Motor neuron (in vitro differentiated cells): ENCODE results near the gene DUXB. TPM values are rescaled to one million over a fixed set of nuclear protein-coding genes. Genes with fewer than 3 reads are reported as not detected.

Source experiments
- ATAC-seq, 8 experiments: fragments of 200-7000 bp; cut with Tn5 transposase; replicated peaks in 6 of 8; 2 replicates each; pipeline ENCODE4 v1.8.0; 2021; ENCODE audit warnings: mild to moderate bottlenecking in 8 of 8, moderate library complexity in 8 of 8
- H3K27ac ChIP-seq, 2 donors: fragments of 250-450 bp; sonication (Bioruptor Pico); 2 replicates each; pipeline ENCODE4 v1.9.0; 2021; ENCODE audit warnings: antibody characterized with exemption in 2 of 2, mild to moderate bottlenecking in 2 of 2, moderate library complexity in 1 of 2
- H3K4me1 ChIP-seq, 2 donors: fragments of 250-450 bp; sonication (Bioruptor Pico); replicated peaks in 1 of 2; 2 replicates each; pipeline ENCODE4 v1.6.1; 2021; ENCODE audit warnings: antibody characterized with exemption in 2 of 2, mild to moderate bottlenecking in 2 of 2, moderate library complexity in 1 of 2
- H3K4me3 ChIP-seq, 5 donors: fragments of 250-450 bp; sonication (Bioruptor Pico); 2 replicates each; pipeline ENCODE4 v1.9.0; 2021; ENCODE audit warnings: antibody characterized with exemption in 5 of 5, mild to moderate bottlenecking in 5 of 5, moderate library complexity in 4 of 5
- WGBS, 10 experiments: fragments of 450-650 bp; shearing (Covaris generic); methylation state at CpG; one replicate each; pipeline ENCODE4 v1.0.0; 2022; 5-methylcytosine and 5-hydroxymethylcytosine counted together
- in situ Hi-C, 9 experiments: fragments of 400-800 bp; cut with MboI; loops; one replicate each; pipeline ENCODE4 v1.15.0; 2021; ENCODE audit warnings: low sequenced_read_pairs in 9 of 9, low pct_unique_long_range_greater_than_20kb in 2 of 9; ENCODE audit not compliant: unreplicated experiment in 9 of 9
- total RNA-seq, 8 experiments: library from RNA; unstranded; fragments of 300-600 nt; gene quantifications; 2 replicates each; pipeline versions ENCODE4 v1.2.3 to v1.2.4, GENCODE V29; 2022

The DUXB gene, protein sequence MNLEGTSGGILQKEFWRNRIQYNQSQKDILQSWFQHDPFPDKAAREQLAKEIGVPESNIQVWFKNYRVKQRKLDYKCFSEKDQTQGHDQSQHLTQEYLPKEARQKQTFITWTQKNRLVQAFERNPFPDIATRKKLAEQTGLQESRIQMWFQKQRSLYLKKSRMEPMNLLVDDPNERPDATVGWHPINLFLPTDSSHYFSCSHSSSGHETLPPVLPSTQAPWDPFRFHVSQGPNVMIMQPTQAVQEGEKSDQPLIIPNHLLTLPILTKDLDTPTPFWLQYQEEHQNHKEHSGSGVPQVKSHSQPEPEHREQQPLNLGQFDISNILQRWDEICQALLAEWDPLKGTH
- total RNA-seq: under 1 TPM in 2 of 8 experiments, not detected in 6; 0.31 to 0.42 TPM

DNA sequence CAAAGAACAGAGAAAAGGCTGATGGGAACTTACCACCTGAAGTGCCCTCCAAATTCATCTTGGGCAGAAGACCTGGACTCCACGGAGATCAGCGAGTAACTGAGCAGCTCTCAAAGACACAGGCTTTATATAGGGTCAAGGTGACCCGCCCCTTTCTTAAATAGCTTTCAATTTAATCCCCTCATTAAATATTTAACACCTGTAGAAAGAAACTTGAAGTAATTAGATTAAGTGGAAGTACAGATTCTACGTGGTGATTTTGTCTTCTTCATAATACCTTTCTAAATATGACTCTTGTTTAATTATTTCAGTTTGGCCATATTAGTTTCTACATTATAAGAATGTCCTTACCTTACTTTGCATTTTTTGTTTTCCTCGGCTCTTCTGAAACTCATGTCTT is at the start of gene DUXB:
Gene DUXB, minus strand, starts transcription at position 101 of the 400 bp plus-strand sequence. Its CDS starts 43 bp downstream, at position 58.
- Histone ChIP-seq H3K4me1 (no peaks in the 10 kb centered on the region), H3K27ac (no peak within 1 kb of the TSS), H3K4me3 (no peak within 1 kb of the TSS)
- in situ Hi-C loops: no loop called here
- 58 to 92% (median 83%) methylated on average over 1 to 5 of the region's 5 CpGs for WGBS, 10 experiments
- ATAC-seq: no peak

DNA sequence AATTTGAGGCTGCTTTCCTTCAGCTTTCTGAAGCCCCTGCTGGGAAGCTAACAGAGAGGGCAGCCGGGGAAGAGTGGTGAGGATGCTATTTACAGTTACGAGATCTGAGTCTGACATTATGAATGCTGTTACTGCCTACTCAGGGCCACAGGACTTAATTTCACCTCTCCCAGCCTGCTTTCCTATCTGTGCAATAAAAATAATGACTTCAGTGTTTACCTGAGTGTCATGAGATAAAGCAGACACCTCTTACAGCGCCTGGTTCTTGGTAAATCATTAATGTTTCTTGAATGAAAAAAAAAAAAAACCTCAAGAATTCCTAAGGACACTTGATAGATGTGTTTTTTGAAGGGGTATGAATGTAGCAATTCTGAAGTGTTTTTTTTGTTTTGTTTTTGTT is 49.3 kb upstream of the DUXB start:
- Histone ChIP-seq H3K27ac (no peak overlapping the region), H3K4me3 (no peak overlapping the region), H3K4me1 (no peaks in the 10 kb centered on the region)
- in situ Hi-C loops: loop anchor here in 5 of 9 experiments (25.0 kb wide), 5 partner anchors 88 to 538 kb away; partner anchors contain the start of genes CHST6 (in 1 of the 5), CTRB1 (in 1 of the 5), CTRB2 (in 1 of the 5) and TMEM170A (in 1 of the 5)
- WGBS, 10 experiments: 6 to 67% (median 54%) methylated on average over 1 to 3 of the region's 3 CpGs; no CpG with 5 or more reads in 2 of the 10 experiments
- no peak for ATAC-seq

DNA sequence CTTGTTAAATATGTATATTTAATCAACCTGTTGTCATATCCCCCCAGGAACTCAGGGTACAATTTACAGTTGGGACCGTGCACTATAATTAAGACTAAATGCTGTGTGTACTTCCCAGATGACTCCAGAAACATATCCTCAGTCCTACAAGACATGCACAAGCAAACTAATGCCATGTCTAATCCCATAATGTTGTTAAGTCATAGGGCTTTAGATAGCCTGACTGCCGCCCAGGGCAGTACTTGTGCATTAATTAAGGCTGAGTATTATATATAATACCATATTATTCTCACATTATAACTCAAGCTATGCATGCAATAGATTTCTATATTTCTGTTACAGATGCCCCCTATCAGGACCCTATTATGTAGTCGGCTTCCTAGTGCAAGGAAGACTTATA is 45.1 kb upstream of the DUXB start:
- ATAC-seq: peak in 1 of 8 experiments; percentile 52
- Histone ChIP-seq H3K4me1 (no peaks in the 10 kb centered on the region), H3K27ac (no peak overlapping the region), H3K4me3 (no peak overlapping the region)
- 19 to 86% (median 60%) methylated on average over 1 to 3 of the region's 3 CpGs; no CpG with 5 or more reads in 1 of the 10 experiments for WGBS, 10 experiments
- in situ Hi-C loops: no loop called here

DNA sequence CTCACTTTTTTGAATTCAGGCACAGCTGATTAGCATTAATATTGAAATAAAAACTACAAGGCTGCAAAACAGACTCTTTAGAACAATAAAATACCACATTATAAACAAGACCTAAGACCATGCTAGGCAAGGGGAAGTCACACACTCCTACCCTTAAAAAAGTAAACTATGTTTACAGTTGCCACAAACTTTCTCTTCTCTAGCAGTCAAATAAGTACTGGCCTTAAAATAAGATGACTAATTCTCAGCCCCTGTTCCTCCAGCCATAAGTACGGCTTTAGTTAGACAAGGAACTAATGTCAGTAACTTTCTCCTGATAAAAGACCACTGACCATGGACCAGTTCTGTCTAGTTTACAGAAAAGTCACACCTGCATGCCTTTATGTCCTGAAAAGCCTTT is 44.6 kb upstream of the DUXB start:
- no peak overlapping the region for H3K27ac ChIP-seq
- no peaks in the 10 kb centered on the region for H3K4me1 ChIP-seq
- WGBS, 10 experiments: 60 to 100% (median 90%) methylated on average over 1 of the region's 1 CpG; no CpG with 5 or more reads in 2 of the 10 experiments
- H3K4me3 ChIP-seq: no peak overlapping the region
- in situ Hi-C loops: no loop called here
- ATAC-seq: no peak

DNA sequence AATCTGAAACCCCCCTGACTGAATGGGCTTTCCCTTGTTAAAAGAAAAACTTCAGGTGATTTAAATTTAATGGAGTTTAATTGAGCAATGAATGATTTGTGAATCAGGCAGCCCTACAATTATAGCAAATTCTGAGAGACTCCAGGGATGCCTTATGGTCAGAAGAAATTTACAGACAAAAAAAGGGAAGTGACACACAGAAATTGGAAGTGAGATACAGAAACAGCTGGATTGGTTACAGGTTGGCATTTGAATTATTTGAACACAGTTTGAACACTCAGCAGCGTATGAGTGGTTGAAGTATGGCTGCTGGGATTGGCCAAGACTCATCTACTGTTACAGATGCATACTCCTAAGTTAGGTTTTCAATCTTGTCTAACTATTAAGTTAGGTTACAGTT is 44.0 kb upstream of the DUXB start:
- ATAC-seq: no peak
- in situ Hi-C loops: no loop called here
- Histone ChIP-seq H3K4me3 (no peak overlapping the region), H3K4me1 (no peaks in the 10 kb centered on the region), H3K27ac (no peak overlapping the region)
- 0 to 100% (median 70%) methylated on average over 1 of the region's 1 CpG; no CpG with 5 or more reads in 4 of the 10 experiments for WGBS, 10 experiments

DNA sequence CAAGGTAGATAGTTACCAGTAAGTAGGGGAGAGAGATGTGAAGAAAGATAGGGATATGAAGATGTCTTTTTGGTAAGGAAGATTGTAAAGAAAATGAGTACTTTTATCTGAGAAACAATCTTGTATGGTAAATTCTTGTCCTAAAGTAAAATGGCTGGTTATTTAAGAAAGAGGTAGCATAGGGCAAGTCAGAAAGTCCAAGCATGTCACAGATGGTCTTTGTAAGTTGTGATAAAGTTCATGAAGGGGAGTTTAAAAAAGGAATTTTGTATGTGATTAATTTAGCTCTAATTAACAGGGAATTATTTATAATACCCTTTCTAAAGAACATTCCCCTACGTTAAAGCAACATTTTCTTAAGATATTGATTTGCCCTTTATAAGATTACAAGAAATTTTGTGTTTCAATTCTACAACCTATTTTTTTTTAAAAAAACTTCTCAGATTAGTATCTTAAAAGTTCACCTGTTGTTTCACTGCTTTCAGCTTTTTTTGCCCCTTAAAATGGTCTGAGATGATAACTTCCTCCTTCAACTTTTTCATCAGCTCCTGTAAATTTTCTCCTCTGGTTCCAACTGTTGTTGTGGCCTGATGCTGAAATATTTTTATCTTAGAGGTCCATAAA is 41.3 kb upstream of the DUXB start:
- 0 to 17% (median 6%) methylated on average over 1 of the region's 1 CpG; no CpG with 5 or more reads in 1 of the 10 experiments for WGBS, 10 experiments
- no peaks in the 10 kb centered on the region for H3K4me1 ChIP-seq
- ATAC-seq: no peak
- no peak overlapping the region for H3K27ac ChIP-seq
- in situ Hi-C loops: no loop called here
- no peak overlapping the region for H3K4me3 ChIP-seq

DNA sequence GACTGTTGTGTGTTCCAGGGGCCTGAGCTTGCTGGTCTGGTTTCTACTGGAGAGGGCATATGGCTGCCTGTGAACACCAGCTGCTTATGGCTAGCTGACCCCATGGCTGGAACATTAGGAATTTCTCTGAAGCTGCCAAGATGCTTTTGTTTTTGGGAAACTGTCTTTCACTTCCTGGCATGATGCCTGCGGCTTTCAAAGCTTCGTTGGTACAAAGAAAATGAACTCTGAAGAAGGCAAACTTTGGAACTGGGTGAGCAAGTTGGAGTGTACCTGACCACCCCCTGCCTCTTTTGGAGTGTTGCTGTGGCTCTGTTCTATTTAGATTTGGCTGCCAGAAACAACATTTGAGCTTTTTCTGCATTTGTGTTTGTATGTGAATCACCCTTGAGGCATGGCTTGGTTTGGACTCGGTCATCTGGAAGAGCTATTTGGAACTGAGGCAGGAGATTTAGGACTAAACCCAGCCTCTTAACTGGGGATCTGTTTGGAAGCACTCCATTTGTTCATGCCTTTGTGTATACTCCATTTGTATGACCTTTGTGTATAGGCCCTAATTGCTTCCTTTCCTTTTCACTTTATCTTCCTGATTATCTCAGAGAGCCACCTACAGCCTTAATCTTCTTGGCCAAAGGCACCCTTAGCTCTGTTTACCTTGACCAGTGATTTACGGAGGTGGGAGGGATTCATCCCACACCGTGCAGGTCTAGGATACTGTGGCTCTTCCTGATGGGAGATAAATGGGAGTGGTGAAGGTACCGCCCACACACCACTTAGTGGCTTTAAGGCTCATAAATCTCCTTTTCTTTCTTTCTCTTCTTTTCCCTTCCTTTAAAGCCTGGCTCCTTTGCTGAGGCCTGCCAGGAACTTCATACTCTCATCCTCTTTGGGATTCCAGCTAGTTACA is 32.3 kb upstream of the DUXB start:
- H3K4me1 ChIP-seq: peaks cover 9 to 13% of the 10 kb centered on the region in 2 donors
- no peak overlapping the region for H3K27ac ChIP-seq
- WGBS, 10 experiments: 6 to 78% (median 28%) methylated on average over 2 to 6 of the region's 6 CpGs
- H3K4me3 ChIP-seq: no peak overlapping the region
- peak; percentile 32 to 96 (median 74) for ATAC-seq
- in situ Hi-C loops: no loop called here

DNA sequence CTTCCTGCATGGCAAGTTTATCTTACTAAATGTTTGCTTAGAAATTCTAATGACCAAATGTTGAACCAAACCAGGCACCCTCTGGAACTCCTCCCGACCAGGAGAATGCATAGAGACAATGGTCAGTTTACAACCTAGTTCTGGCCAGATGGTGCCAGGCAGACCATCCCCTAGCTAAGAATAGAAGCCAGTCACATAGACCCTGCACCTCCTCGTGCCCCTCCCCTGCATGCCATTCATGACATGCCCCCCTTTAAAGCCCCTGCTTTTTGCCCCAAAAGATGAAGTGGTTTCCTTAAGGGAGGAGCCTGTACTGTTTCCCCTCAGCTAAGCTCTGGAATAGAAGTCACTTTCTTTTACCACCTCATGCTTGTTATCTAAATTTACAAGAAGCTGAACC is 31.6 kb upstream of the DUXB start:
- peaks cover 9 to 13% of the 10 kb centered on the region in 2 donors for H3K4me1 ChIP-seq
- WGBS, 10 experiments: 0 to 43% (median 32%) methylated on average over 1 to 2 of the region's 2 CpGs; no CpG with 5 or more reads in 4 of the 10 experiments
- H3K27ac ChIP-seq: no peak overlapping the region
- no peak overlapping the region for H3K4me3 ChIP-seq
- in situ Hi-C loops: no loop called here
- ATAC-seq: no peak

DNA sequence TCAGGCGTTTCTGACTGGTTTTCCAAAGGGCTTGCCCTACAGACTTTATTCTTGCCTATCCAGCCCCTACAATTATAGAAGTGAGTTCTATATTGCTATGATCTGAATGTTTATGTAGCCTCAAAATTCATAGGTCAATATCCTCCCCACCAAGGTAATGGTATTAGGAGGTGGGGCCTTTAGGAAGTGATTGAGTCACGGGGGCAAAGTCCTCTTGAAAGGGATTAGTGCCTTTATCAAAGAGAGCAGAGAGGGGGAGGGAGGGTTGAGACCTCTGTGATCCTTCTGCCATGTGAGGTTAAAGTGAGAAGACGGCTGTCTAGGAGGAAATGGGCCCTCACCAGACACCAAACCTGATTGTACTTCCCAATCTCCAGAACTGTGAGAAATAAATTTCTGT is 26.0 kb upstream of the DUXB start:
- in situ Hi-C loops: no loop called here
- Histone ChIP-seq H3K4me3 (no peak overlapping the region), H3K27ac (no peak overlapping the region), H3K4me1 (no peaks in the 10 kb centered on the region)
- 0 to 87% (median 50%) methylated on average over 1 to 2 of the region's 3 CpGs; no CpG with 5 or more reads in 3 of the 10 experiments for WGBS, 10 experiments
- ATAC-seq: no peak

DNA sequence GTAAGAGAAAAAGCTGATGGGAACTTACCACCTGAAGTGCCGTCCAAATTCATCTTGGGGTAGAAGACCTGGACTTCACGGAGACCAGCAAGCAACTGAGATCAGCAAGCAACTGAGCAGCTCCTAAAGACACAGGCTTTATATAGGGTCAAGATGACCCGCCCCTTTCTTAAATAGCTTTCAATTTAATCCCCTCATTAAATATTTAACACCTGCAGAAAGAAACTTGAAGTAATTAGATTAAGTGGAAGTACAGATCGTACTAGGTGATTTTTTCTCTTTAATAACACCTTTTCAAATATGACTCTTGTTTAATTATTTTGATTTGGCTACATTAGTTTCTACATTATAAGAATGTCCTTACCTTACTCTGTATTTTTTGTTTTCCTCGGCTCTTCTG is 25.1 kb upstream of the DUXB start, which contains the start of gene CPHXL:
Gene CPHXL, minus strand, starts transcription at position 101 of the 400 bp plus-strand sequence. Its CDS starts 48 bp downstream, at position 53.
- Histone ChIP-seq H3K4me3 (no peak within 1 kb of the TSS), H3K4me1 (no peaks in the 10 kb centered on the region), H3K27ac (no peak within 1 kb of the TSS)
- no peak for ATAC-seq
- 28 to 100% (median 78%) methylated on average over 1 to 5 of the region's 5 CpGs; no CpG with 5 or more reads in 1 of the 10 experiments for WGBS, 10 experiments
- in situ Hi-C loops: no loop called here

DNA sequence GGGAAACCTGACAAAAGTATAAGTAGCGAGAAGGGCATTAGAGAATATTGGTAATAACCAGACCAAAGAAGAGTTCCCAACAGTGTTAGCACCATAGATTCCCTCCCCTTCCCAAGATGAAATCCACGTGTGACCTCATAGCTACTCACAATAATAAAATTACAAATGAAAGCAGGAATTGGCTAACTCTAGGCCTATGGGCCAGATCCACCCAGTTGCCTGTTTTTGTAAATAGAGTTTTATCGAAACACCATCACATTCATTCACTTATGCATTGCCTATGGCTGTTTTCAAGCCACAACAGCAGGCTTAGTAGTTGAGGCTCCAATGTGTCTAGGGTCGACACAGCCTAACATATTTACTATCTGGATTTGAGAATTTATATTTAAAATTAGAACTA is 17.2 kb upstream of the DUXB start:
- H3K27ac ChIP-seq: no peak overlapping the region
- ATAC-seq: peak in 3 of 8 experiments; percentile 30 to 64 (median 56)
- no peaks in the 10 kb centered on the region for H3K4me1 ChIP-seq
- no peak overlapping the region for H3K4me3 ChIP-seq
- WGBS, 10 experiments: 8 to 97% (median 84%) methylated on average over 1 to 4 of the region's 4 CpGs
- in situ Hi-C loops: no loop called here

DNA sequence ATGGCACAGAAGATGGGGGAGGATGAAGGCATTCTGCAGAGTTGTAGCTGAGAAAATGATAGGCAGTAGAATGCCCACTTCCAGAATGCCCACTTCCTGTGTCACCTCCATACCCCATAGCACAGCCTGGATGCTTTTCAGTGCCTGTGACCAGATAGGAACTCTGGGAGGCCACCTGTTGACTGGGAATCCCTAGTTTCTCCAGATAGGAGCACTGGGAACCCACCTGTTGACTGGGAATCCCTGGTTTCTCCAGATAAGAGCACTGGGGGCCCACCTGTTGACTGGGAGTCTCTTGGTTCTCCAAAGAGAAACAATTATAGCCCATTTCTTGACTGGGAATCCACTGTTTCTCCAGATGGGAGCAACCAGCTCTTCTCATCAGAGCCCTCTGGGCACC is 13.4 kb upstream of the DUXB start:
- no peak for ATAC-seq
- in situ Hi-C loops: no loop called here
- H3K27ac ChIP-seq: no peak overlapping the region

DNA sequence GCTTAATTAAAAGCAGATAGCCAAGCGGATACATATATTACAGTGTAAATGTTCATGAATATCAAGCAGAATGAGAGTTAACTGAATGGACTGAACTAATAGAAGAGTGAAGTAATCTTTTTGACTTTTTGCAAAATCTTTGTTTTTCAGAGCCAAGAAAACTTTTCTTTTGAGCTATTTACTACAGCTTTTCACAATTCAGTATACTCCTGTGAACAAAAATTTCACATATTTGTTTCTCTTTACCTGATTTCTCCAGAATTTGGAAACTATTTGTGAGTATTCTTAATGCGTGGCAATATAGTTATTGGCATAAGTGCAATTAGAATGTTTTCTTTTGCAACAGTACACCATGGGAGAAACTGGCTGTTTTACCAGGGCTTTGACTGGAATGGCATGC is 9.1 kb upstream of the DUXB start:
- no peak overlapping the region for H3K27ac ChIP-seq
- no peak overlapping the region for H3K4me3 ChIP-seq
- in situ Hi-C loops: no loop called here
- H3K4me1 ChIP-seq: no peaks in the 10 kb centered on the region
- 20 to 100% (median 87%) methylated on average over 1 to 2 of the region's 2 CpGs; no CpG with 5 or more reads in 2 of the 10 experiments for WGBS, 10 experiments
- ATAC-seq: no peak

More for the DNA sequence above, 13.4 kb upstream of the DUXB start:
- Histone ChIP-seq H3K4me3 (no peak overlapping the region), H3K4me1 (no peaks in the 10 kb centered on the region)
